HG03354 (cell line): Measurements from ENCODE around the gene EIF4E3.

Experiments used
- ATAC-seq: cut with Tn5 transposase; IDR thresholded peaks from one replicate; pipeline ENCODE4 v1.9.1; 2021; ENCODE audit warnings: mild to moderate bottlenecking; ENCODE audit not compliant: unreplicated experiment, poor library complexity, severe bottlenecking

The EIF4E3 gene

GRCh38 chr3:71694358-71694999 is 30.7 kb downstream of the EIF4E3 start:
- no peak for ATAC-seq

GRCh38 chr3:71693641-71694040 is 31.6 kb downstream of the EIF4E3 start:
- no peak for ATAC-seq

- ATAC-seq, result no peak
Observed at GRCh38 chr3:71692139-71692538, 33.1 kb downstream of the EIF4E3 start.

GRCh38 chr3:71690341-71690841 is 34.8 kb downstream of the EIF4E3 start:
- no peak for ATAC-seq

- ATAC-seq, result no peak
Observed at GRCh38 chr3:71689291-71689690, 35.9 kb downstream of the EIF4E3 start.

GRCh38 chr3:71688121-71688520 is 37.1 kb downstream of the EIF4E3 start:
- ATAC-seq, result no peak

- no peak for ATAC-seq
Observed at GRCh38 chr3:71685686-71686085, 39.5 kb downstream of the EIF4E3 start.

- no peak for ATAC-seq
Observed at GRCh38 chr3:71684757-71685386, 40.3 kb downstream of the EIF4E3 start.

- ATAC-seq, result no peak
Observed at GRCh38 chr3:71684046-71684756, 41.0 kb downstream of the EIF4E3 start.

- peak; percentile 62 for ATAC-seq
Observed at GRCh38 chr3:71681224-71681668, 44.0 kb downstream of the EIF4E3 start.

GRCh38 chr3:71680603-71681002 is 44.6 kb downstream of the EIF4E3 start:
- no peak for ATAC-seq

- ATAC-seq, result no peak
Observed at GRCh38 chr3:71676931-71677330, 48.3 kb downstream of the EIF4E3 start.

GRCh38 chr3:71673486-71673885 is 51.7 kb downstream of the EIF4E3 start:
- ATAC-seq, result no peak

- no peak for ATAC-seq
Observed at GRCh38 chr3:71672807-71673206, 52.4 kb downstream of the EIF4E3 start.

- no peak for ATAC-seq
Observed at GRCh38 chr3:71672340-71672739, 52.9 kb downstream of the EIF4E3 start.

GRCh38 chr3:71671216-71671845 is 53.9 kb downstream of the EIF4E3 start:
- no peak for ATAC-seq

GRCh38 chr3:71662568-71662967 is 62.6 kb downstream of the EIF4E3 start:
- ATAC-seq, result no peak

- ATAC-seq, result no peak
Observed at GRCh38 chr3:71662056-71662455, 63.1 kb downstream of the EIF4E3 start.

GRCh38 chr3:71659864-71660591 is 65.2 kb downstream of the EIF4E3 start:
- no peak for ATAC-seq
